Keratinocyte (primary cell): ENCODE measurements around the gene ANKRD16. TPM values are rescaled to one million over a fixed set of nuclear protein-coding genes. Genes with fewer than 3 reads are reported as not detected.

ENCODE experiments used
- DNase-seq: peaks from one replicate; pipeline ENCODE4 v3.0.0-alpha.2; 2011; ENCODE audit warnings: low read depth, missing footprints, low spot score
- FAIRE-seq: peaks from 2 replicates; lab custom pipeline; 2011; peaks lifted over from hg19 to GRCh38; lab: Jason Lieb, UNC
- H2AFZ ChIP-seq: 2 replicates; pipeline ENCODE4 v1.6.0; 2012; ENCODE audit warnings: low read length, control low read depth, inconsistent platforms; ENCODE audit not compliant: control insufficient read depth
- H3K27ac ChIP-seq: 2 replicates; pipeline ENCODE4 v1.5.1; 2011; ENCODE audit warnings: low read length; ENCODE audit not compliant: control insufficient read depth, insufficient read depth
- H3K27me3 ChIP-seq: 3 replicates; pipeline ENCODE4 v1.6.0; 2011; ENCODE audit warnings: low read length; ENCODE audit not compliant: control insufficient read depth, insufficient read depth; ENCODE audit errors: extremely low read depth
- H3K36me3 ChIP-seq, 2 experiments: 2 replicates in 1 of 2; 3 replicates in 1 of 2; pipeline ENCODE4 v1.5.1; 2011; ENCODE audit warnings: low read length in 2 of 2, mild to moderate bottlenecking in 1 of 2; ENCODE audit not compliant: control insufficient read depth in 2 of 2, insufficient read depth in 2 of 2; ENCODE audit errors: extremely low read depth in 1 of 2
- H3K4me1 ChIP-seq: 3 replicates; pipeline ENCODE4 v1.5.1; 2011; ENCODE audit warnings: low read length; ENCODE audit not compliant: control insufficient read depth, insufficient read depth; ENCODE audit errors: extremely low read depth
- H3K4me2 ChIP-seq: 3 replicates; pipeline ENCODE4 v1.6.0; 2011; ENCODE audit warnings: low read depth, low read length; ENCODE audit not compliant: control insufficient read depth, insufficient read depth; ENCODE audit errors: extremely low read depth
- H3K4me3 ChIP-seq, 3 experiments: fragments of 200-600 bp in 1 of 3; sonication (generic) in 1 of 3; 2 replicates in 2 of 3; 3 replicates in 1 of 3; pipeline ENCODE4 v1.5.1; 2011 to 2016; ENCODE audit warnings: low read length in 3 of 3, mild to moderate bottlenecking in 3 of 3, control low read depth in 2 of 3, inconsistent platforms in 1 of 3, low read depth in 1 of 3, mixed read lengths in 1 of 3, mixed run types in 1 of 3, moderate library complexity in 1 of 3; ENCODE audit not compliant: control insufficient read depth in 2 of 3, insufficient read depth in 2 of 3; ENCODE audit errors: extremely low read depth in 1 of 3
- H3K79me2 ChIP-seq: 2 replicates; pipeline ENCODE4 v1.6.0; 2012; ENCODE audit warnings: low read length; ENCODE audit not compliant: control insufficient read depth, insufficient read depth
- H3K9ac ChIP-seq: 3 replicates; pipeline ENCODE4 v1.6.0; 2011; ENCODE audit warnings: low read length; ENCODE audit not compliant: control insufficient read depth, insufficient read depth; ENCODE audit errors: extremely low read depth
- H3K9me1 ChIP-seq: 3 replicates; pipeline ENCODE4 v1.6.0; 2011; ENCODE audit warnings: low read length; ENCODE audit not compliant: control insufficient read depth, insufficient read depth; ENCODE audit errors: extremely low read depth
- H3K9me3 ChIP-seq: 2 replicates; pipeline ENCODE4 v1.5.1; 2012; ENCODE audit warnings: low read depth, low read length; ENCODE audit not compliant: control insufficient read depth
- H4K20me1 ChIP-seq: 3 replicates; pipeline ENCODE4 v1.6.0; 2011; ENCODE audit warnings: low read length; ENCODE audit not compliant: control insufficient read depth, insufficient read depth; ENCODE audit errors: extremely low read depth
- EZH2 ChIP-seq: IDR thresholded peaks from one replicate; pipeline ENCODE4 v1.6.1; 2012; ENCODE audit warnings: inconsistent platforms, mild to moderate bottlenecking, low read length, moderate library complexity
- dilution Hi-C: fragments of 300-500 bp; cut with MboI; formaldehyde crosslinking; loops from one replicate; pipeline ENCODE4 v1.7.0; 2020; ENCODE audit warnings: low sequenced_read_pairs; ENCODE audit not compliant: extremely low pct_ligation_motif_present
- polyA plus RNA-seq, 5 experiments: library from polyadenylated mRNA; depleted of rRNA in 3 of 5; stranded (reverse) in 3 of 5; stranded (forward) in 1 of 5; unstranded in 1 of 5; fragments of >200 nt; gene quantifications; 1 replicate in 1 of 5; 2 replicates in 3 of 5; 3 replicates in 1 of 5; pipeline versions ENCODE4 v1.2.1 to v1.2.3, GENCODE V29; 2011 to 2012; ENCODE audit warnings: missing spikeins in 2 of 5, low read depth in 1 of 5, low replicate concordance in 1 of 5
- TF ChIP-seq, protein P1 (sequence below), 3 experiments: IDR thresholded peaks in 1 of 3; conservative IDR thresholded peaks in 1 of 3; optimal IDR thresholded peaks in 1 of 3; 2 replicates in 2 of 3; 3 replicates in 1 of 3; pipeline versions ENCODE3 to v1.5.1; 2011; ENCODE audit warnings: low read length in 3 of 3, mild to moderate bottlenecking in 3 of 3, moderate library complexity in 2 of 3, control low read depth in 1 of 3, inconsistent platforms in 1 of 3; ENCODE audit not compliant: insufficient read depth in 2 of 3; ENCODE audit errors: extremely low read depth in 1 of 3

ANKRD16 gene
- polyA plus RNA-seq, 1 donor (not counting 4 experiments of a cell fraction or from before 2014, with no cell fraction given), result 6.2 TPM

DNA sequence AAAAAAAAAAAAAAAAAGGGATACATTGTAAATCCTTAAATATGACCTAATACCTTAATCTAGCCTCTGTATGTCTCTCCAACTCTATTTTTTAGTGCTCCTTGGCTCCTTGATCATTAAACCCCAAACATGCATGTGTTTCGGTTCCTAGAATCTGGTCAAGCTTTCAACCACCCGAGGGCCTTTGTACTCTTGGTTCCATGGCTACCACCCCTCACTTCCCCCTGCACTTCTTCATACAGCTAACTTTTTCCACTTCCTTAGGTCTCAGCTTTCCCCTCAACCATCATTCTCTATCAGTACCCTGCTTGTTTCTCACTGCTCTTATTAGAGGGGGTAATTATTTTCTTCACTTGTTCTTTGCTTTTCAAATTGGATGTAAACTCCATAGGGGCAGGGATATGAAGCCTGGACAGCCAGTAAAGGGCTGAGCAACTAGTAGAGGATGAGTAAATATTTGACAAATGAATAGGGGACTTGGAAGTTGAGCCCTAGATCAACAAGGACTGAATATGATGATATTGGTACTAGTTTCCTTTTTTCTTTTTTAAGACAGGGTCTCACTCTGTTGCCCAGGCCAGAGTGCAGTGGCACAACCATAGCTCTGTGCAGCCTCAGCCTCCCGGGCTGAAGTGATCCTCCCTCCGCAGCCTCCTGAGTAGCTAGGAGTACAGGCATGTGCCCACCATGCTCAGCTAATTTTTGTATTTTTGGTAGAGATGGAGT is 72.2 kb downstream of the ANKRD16 start:
- H4K20me1 ChIP-seq, result no peaks in the 10 kb centered on the region
- no peak overlapping the region for H3K4me2 ChIP-seq
- no peak overlapping the region for H2AFZ ChIP-seq
- no peak overlapping the region for H3K27ac ChIP-seq
- dilution Hi-C loops, result no loop called here
- no peak overlapping the region for H3K4me3 ChIP-seq
- no peak overlapping the region for H3K9ac ChIP-seq
- H3K79me2 ChIP-seq, result peaks cover 11% of the 10 kb centered on the region
- no peaks in the 10 kb centered on the region for H3K9me3 ChIP-seq
- no peaks in the 10 kb centered on the region for H3K36me3 ChIP-seq
- no peaks in the 10 kb centered on the region for H3K27me3 ChIP-seq
- H3K9me1 ChIP-seq, result no peaks in the 10 kb centered on the region
- peaks cover 9% of the 10 kb centered on the region for H3K4me1 ChIP-seq
- FAIRE-seq, result no peak
- DNase-seq, result no peak
- TF ChIP-seq, protein P1, sequence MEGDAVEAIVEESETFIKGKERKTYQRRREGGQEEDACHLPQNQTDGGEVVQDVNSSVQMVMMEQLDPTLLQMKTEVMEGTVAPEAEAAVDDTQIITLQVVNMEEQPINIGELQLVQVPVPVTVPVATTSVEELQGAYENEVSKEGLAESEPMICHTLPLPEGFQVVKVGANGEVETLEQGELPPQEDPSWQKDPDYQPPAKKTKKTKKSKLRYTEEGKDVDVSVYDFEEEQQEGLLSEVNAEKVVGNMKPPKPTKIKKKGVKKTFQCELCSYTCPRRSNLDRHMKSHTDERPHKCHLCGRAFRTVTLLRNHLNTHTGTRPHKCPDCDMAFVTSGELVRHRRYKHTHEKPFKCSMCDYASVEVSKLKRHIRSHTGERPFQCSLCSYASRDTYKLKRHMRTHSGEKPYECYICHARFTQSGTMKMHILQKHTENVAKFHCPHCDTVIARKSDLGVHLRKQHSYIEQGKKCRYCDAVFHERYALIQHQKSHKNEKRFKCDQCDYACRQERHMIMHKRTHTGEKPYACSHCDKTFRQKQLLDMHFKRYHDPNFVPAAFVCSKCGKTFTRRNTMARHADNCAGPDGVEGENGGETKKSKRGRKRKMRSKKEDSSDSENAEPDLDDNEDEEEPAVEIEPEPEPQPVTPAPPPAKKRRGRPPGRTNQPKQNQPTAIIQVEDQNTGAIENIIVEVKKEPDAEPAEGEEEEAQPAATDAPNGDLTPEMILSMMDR (optimal IDR thresholded peaks at IDR 0.05 in 1 of 3, IDR thresholded peaks at IDR 0.05 in 1 of 3, conservative IDR thresholded peaks at IDR 0.05 in 1 of 3; ENCODE audit: extremely low read depth in 1 of 3, insufficient read depth in 2 of 3, low read length in 3 of 3), result no peak
- no peak for TF ChIP-seq EZH2

DNA sequence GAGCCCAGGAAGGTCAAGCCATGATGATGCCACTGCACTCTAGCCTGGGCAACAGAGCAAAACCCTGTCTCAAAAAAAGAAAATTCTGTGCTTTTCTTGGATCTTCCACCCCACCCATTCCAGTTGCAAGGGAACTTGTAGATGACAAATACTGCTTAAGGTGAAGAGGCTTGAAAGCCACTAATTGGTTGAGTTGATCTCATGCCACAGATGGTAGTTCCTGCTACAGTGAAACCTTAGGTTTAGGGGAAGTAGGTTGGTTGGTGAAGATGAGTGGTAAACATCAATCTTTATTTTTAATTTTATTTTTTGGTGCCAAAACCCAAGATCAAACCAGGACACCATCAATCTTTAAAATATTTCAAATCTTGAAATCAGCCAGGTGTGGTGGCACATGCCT is 73.5 kb downstream of the ANKRD16 start:
- H3K4me1 ChIP-seq, result peaks cover 13% of the 10 kb centered on the region
- no peaks in the 10 kb centered on the region for H3K27me3 ChIP-seq
- no peak overlapping the region for H2AFZ ChIP-seq
- H3K27ac ChIP-seq, result no peak overlapping the region
- no peaks in the 10 kb centered on the region for H3K9me1 ChIP-seq
- H3K9me3 ChIP-seq, result no peaks in the 10 kb centered on the region
- H3K36me3 ChIP-seq, result no peaks in the 10 kb centered on the region
- FAIRE-seq (no peak), DNase-seq (no peak)
- H3K9ac ChIP-seq, result no peak overlapping the region
- dilution Hi-C loops, result no loop called here
- H3K4me3 ChIP-seq, result no peak overlapping the region
- peaks cover 8% of the 10 kb centered on the region for H4K20me1 ChIP-seq
- TF ChIP-seq EZH2, result no peak
- TF ChIP-seq, protein P1 (optimal IDR thresholded peaks at IDR 0.05 in 1 of 3, IDR thresholded peaks at IDR 0.05 in 1 of 3, conservative IDR thresholded peaks at IDR 0.05 in 1 of 3; ENCODE audit: extremely low read depth in 1 of 3, insufficient read depth in 2 of 3, low read length in 3 of 3), result no peak
- no peak overlapping the region for H3K4me2 ChIP-seq
- peaks cover 25% of the 10 kb centered on the region for H3K79me2 ChIP-seq
